ENCODE results near the gene BMP2K.
A peak's percentile ranks its signal among the peaks of the same experiment; 100 is the strongest.

BMP2K gene

DNA sequence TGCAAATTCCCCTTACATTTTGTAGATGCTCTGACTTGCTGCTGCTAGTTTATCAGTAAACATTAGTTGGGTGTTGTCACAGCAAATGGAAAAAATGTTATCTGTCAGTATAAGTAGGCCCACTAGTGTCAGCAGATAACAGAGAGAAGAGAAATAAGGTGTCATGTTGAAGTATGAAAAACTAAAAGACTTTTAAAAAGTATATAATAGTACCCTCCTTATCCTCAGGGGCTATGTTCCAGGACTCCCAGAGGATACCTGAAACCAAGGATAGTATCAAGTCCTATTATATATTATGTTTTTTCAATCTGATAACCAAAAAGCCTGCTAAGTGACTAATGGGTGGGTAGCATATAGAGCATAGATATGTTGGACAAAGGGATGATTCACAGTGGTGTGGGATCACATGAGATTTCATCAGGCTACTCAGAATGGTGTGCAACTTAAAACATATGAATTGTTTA lies 11.6 kb upstream of the BMP2K start:
- DNase-seq (ENCODE audit: low read depth), result no peak

DNA sequence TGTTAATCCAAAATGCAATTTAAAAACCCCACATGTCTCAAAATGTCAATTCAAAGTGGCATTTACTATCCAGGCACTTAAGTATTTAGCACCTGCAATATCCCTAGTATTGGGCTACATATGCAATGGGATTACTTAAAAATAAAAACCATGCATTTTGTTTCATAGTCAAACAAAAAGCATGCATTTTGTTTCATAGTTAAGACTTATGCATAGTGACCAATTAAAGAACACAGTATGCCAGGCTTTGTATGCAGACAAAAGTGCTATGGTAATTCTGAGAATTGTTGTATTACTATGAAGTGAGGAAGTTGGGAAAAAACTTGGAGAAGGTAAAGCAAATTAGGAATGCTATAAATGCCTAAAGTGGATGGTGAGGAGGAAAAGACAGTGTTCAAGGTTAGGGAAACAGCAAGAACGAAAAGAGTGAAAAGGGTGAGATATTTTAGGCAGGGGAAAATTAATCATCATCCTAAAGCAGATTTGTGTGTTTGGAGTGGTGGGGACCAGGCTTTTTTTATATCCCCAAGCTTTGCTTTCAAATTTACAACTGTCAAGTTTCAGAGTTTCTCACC lies 10.6 kb upstream of the BMP2K start:
- DNase-seq (ENCODE audit: low read depth), result no peak

DNA sequence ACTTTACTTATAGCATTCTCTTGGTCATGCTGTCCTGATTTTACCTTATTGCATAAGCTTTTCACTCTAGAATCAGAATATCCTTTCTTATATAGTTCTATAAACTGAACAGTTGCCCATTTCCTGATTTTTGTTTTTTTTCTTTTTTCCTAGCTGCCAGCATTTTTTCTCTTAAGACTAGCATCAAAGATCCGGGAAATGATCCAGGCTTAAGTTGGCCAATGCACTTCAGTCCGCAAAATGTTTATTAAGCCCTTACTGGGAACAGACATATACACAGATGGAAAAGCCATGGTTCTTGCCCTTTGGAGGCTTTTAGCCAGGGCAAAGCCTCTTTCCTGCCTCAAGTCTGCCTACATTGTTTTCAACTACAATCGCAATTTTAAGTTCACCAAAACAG lies 10.1 kb upstream of the BMP2K start:
- no peak for DNase-seq (ENCODE audit: low read depth)

DNA sequence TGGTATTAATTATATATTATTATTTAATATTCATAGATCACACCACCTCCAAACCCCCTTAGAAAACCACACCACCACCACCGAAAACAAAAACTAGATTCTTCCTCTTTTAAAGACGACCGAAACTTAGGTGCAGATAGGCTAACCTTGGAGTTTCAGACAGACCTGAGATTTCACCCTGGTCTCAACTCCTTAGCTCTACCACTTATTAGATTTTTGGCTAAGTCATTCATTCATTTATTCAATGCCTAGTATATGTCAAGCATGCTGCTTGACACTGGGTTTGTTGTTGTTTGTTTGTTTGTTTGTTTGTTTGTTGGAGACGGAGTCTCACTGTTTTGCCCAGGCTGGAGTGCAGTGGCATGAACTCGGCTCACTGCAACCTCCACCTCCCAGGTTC lies 9.5 kb upstream of the BMP2K start:
- no peak for DNase-seq (ENCODE audit: low read depth)

DNA sequence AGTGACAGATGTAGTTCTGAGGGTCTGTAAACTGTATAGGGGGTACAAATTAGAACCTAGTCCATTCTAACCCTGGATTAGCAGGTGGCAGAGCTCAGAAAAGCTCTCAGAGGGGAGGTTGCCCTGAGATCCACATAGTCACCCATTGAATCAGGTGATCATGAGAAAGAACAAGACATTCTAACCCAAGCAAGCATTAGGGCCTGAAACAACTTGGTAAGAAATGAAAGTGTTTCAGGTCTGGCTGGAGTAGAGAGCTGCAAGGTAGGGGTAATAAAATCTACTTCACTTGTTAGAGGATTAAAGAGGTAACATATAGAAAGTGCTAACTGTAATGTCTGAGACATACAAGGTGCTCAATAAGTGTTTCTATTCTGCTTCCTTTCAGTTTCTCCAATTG lies 8.8 kb upstream of the BMP2K start:
- no peak for DNase-seq (ENCODE audit: low read depth)

DNA sequence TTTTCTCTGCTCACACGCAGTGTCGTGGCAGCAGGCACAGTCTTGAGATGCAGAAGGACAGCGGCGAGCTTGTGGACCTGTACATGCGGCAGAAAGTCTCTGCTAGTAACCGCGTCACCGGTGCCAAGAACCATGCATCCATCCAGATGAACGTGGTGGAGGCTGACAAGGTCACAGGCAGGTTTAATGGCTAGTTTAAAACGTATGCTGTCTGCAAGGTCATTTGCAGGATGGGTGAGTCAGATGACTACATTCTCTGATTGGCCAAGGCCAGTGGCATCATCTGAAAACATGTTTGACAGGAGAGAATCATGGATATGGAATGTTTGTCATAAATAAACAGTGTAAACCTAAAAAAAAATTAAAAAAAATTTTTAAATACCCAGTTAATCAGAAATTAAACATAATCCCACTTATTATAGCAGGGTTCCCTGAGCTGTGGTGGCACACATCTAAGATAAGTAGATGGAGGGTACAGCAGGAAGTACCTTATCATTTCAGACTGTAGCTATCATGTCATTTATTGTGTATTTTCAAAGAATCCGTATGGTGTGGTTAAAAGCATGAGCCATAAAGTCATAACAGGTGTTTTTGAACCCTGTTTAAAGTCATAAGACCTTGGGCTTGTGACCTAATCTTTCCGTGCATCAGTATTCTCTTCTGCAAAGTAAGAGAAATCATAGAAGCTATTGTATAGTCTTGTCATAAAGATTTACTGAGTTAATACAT lies 7.5 kb upstream of the BMP2K start:
- no peak for DNase-seq (ENCODE audit: low read depth)

DNA sequence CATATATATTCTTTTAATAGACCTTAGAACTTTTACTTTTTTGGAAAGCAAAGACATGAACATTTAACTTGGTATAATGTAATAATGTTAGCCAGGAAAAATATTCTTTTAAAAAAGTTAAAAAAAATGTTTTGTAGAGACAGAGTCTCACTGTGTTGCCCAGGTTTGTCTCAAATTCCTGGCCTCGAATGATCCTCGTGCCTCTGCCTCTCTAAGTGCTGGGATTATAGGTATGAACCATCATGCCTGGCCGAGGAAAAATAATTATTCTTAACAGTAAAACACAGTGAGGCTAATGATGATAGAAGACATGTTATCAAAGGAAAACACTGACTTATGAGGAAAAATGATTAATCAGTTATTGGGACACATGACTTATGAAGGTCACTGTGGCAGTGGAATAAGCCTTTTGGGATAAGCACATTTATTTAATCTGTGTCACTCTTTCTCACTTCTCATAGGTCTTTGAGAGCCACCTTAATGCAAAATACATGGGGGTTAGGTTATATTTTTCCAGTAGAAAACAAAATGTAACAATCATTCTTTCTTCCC lies 6.0 kb upstream of the BMP2K start:
- no peak for DNase-seq (ENCODE audit: low read depth)

DNA sequence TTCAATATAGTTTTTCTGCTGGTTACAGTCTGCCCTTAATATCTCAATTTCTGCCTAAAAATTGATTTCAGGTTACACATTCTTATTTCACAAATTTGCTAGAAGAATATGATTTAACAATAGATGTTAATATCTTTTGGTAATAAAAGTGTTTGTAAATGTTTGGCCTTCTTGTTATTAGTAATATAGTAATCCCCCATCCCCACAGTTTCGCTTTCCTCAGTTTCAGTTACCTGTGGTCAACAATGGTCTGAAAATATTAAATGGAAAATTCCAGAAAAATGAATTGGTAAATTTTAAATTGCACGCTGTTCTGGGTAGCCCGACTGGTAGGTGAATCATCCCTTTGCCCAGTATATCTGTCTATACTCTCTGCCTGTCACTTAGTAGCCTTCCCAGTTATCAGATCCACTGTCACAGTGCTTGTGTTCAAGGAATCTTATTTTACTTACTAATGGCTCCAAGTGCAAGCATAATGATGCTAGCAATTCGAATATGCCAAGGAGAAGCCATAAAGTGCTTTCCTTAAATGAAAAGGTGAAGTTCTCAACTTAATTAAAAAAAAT lies 3.5 kb upstream of the BMP2K start:
- DNase-seq (ENCODE audit: low read depth), result no peak

DNA sequence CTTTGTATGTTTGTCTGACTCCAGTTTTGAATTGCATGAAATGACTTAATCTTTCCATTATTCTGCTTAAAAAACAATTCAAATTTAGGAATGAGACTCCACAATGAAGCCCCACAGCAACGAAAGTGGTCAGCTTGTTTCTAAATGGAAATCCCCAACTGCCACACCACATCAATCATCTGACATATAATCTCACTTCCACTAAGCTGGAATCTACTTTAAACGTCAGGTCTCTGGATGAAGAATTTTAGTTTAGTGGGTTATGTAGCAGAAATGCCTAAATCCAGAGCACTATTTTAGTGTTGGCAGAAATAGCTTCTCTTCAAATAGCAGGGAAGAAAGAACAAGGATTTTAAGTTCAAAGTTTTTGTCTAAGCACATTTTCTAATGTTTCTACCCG lies 1.7 kb upstream of the BMP2K start:
- no peak for DNase-seq (ENCODE audit: low read depth)

DNA sequence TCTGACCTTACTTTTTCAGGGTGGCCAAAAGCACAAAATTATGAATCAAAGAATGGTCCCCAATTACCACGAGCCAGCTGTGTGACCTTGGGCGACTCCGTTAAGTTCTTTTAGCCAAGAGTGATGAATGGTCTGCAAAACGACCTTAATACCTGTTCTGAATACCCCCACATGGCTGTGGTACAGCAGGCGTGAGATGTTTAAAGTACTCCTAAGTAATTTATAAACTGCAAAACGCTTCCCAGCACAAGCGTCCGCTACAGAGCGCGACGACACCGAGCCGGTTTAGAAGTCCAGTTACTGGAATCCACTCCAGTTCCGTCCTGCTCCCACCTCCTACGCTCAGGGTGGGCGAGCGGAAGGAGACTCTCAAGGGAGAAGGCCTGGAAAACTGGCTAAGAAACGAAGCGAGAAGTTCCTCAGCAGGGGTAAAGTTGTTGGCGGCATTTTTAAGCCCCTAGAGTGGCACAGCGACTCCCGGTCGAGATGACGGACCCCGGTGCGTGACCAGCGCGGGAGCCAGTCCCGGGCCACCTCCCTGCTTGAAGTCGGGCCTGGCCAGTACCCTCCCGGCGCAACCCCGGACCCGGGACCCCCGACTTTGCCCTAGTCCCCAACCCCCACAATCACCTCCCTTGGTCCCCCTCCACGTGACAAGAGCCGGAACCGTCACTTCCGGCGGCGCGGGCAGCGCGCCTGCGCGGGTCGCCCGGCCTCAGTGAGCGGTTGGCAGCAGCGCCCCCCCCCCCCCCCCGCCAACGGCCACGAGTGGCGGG lies 659 bp upstream of the BMP2K start:
- DNase-seq (ENCODE audit: low read depth), result peak; percentile 75

DNA sequence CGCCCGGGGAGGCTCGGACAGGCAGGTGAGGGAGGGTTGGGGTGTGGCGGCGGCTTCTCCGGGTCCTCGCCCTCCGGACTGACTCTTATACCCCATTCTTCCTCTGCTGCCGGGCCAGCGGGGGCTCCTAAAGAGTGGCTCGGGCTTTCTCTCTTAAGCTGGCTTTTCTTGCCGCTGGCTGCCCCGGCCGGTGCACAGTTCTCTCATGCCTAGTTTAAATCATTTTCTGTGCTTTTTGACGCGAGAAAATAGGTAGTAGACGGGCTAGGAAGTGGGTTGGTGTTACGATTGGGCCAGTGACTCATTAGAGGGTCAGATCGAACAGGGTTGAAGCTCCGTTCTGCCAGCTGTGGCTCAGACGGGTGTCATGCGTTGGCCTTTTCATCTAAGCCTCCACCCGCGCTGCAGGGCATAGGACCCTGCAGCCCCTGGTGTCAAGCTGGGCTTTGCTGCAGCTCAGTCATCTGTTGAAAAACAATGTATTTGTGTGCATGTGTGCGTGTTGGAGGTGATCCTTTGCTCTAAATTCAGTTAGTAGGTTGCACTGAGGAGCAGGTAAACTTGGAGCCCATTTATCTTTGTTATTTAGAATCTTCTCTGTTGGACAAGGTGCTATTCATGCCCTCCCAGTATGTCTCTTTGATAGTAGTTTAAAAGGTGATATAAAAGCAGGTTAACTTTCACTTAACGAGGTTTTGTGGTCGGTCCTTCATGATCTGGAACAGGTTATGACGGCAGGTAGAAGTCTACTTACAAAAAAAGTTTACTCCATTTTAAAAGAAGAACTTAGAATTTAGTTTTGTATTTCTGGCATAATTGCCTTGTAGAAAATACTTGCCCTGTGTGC lies 802 bp downstream of the BMP2K start:
- DNase-seq (ENCODE audit: low read depth), result peak; percentile 35

DNA sequence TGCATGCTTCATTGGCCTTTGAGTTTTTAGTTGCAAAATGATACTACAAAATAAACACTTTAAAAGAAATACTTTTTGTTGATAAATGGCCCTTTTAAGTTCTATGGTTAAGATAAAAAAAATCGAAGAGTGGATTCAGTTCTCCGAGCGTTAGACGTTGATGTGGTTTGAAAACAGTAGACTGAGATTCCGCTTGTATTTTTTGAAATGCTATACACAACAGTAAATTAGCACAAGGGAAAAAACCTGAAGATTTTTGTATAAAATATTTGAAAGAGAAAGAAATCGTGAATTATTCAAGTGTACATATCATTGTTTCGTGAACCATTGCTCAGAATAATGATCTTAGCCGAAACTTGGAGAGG lies 1.4 kb downstream of the BMP2K start:
- no peak for DNase-seq (ENCODE audit: low read depth)

DNA sequence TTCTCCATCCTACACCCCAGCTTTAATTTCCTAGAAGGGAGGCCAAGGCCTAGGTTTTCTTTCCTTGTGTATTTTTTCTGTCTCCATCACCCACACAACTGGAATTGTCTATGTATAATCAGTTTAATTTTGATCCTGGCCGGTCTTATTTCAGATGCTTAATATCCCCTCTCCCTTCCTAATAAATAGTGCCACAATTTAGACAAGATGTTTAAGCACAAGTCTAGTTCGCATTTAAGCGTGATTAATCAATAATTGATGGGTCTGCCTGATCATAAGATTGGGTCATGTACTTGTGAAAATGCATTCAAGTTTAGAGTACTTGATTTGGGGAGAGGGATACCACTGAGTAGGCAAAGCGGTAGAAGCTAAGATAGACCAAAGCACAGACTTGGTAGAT lies 2.4 kb downstream of the BMP2K start:
- no peak for DNase-seq (ENCODE audit: low read depth)

DNA sequence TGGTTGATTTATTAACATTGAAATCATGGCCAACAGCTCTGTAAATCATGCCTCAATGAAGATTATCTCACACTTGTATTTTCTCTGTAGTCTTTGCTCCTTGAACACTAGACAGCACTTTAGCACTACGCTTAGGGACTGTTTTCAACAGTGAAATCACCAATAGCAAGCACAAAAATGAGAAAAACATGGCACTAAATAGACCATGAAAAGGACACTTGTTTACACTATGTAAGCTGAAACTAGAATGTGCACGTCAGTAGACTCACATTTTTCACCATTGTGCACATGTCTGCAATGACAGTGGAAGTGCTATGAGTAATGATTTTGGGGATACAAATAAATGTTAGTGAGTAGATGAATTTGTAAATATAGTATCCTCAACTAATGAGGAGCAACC lies 3.1 kb downstream of the BMP2K start:
- no peak for DNase-seq (ENCODE audit: low read depth)

DNA sequence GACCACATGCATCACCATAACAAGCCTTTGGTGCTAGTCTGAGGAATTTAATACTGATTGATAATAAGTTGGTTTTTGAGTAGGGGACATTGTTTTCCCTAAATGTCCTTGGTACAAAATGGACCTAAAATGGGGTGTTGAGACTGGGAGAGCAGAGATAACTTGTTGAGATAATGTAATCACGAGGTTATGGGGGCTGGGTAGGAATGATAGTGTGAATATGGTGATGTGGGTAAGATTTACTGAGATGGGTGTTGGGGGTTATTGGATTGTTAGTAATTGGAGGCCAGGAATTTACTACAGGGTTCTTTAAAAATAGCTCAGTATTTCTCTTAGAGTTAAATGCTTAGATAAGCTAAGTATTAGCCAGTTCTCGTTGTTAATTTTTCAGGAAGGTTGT lies 3.9 kb downstream of the BMP2K start:
- no peak for DNase-seq (ENCODE audit: low read depth)

DNA sequence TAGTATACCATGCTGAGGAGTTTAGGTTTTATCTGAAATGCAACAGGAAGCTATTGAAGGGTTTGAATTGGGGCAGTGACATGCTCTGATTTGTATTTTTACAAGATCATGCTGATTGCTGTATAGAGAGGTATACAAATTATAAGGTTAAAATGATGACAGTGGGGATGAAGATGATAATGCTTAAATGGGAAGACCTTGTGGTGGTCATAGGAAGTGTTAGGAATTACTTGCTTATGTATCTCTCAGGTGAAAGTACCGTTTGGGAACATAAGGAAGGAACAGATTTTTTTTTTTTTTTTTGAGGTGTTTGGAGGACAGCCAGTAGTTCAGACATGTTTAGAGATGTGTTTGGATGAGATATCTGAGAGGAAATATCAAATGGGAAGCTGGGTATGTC lies 5.0 kb downstream of the BMP2K start:
- DNase-seq (ENCODE audit: low read depth), result no peak

DNA sequence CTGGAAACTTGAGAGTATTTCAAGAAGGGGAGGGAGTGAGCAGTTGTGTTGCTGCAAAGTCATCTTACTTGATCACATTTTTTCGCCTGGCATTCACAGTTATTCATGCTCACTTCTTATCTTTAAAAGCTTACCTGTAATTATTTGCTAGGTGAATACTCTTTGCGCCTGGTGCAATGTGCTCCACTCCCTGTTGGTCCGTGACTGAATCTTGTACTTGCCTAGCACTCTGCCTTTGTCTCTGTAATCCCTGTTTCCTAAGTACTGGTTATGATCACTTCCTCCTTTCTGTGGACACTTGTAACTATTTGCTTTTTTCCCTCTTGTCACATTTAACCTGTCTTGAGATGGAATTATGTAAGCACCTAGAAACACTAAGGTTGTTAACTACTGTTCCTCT lies 5.8 kb downstream of the BMP2K start:
- no peak for DNase-seq (ENCODE audit: low read depth)

DNA sequence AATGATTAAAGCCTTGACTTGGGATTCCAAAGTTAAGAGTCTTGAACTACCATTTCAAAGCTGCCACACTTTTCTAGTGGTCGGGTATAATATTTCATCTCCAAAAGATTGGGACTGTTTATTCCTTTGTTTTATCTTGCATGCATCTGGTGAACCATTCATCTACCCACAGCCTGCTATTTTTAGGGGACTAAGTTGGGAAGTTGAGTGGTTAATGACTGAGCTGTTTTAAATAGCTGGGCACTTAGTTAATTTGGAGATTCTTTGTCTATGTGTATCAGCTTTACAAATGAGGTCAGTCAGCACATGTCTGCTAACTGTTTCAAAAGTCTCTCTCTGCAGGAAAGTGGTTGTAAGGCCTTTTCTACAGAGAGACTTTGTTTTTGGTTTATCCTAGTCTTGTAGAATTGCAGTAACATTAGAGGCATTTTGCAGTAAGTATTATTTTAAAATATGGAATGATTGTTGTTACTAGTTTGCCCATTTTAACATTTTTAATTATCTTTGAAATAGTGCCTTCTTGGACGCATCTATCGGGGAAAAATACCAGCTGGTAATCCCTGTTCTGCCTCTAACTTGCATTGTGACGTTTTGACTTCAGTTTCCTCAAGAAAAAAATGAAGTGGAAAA lies 8.2 kb downstream of the BMP2K start:
- no peak for DNase-seq (ENCODE audit: low read depth)

DNA sequence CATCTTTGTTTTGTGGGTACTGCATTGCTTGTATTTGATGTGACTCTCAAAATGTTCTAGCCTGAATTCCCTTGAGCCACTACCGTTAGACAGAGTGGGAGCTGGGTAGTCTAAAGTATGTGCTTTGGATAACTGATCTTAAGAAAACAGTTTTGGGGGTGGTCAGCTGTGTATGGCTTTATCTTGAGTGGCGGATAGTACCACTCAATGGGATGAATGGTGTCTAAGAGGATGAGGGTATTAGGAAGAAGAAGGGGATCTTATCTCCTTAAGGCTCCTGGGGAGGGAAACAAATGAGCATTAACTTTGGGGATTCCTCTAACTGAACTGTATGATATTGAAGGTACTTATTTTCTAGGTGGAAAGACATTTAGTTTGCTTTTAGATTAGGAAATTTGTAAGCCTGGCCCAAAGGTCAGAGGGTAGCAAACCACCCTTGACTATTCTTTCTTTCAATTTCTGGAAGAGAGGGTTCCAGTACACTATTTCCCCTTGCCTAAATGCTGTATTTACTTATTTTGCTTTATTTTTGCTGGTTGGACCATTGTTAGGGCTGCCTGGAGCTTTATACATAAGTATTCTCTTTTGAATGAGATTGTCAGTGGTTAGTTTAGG lies 11.3 kb downstream of the BMP2K start:
- DNase-seq (ENCODE audit: low read depth), result no peak

DNA sequence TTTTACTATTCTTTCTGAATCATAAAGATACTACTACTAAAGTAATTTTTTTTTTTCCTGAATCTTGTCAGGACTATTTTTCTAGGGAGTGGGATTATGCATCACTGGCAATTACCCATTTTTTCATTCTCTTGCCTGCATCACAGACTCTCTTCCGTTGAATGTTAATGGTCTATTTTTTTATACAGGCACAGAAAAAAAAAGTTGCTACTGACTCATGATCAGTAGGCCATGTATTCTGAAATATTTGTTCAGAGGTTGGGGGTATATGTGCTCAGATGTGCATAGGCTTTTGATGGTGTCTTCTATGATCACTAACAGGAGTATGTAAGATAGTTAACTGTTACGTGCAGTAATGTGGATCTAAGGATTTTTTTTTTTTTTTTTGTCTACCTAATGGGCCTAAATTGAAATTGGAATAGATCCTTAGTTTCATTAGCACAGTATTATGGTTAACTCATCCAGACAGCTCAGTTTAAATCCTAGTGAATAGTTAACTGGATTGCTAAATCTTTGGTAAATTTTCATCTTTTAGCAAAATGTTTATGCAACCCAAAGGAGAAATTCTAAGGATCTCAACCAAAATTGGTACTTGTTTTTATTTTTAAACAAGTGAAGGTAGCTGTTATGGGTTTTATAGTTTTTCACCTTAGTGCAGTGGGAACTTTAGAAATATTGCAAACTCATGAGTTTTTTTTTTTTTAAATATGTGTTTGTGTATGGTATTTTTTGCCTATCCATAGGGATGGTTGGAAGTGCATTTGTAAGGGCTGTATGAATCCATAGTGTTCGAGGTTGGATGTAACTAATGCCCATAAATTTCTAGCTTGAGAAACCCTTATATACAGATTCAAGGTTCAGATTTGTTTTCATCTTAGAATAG lies 12.1 kb downstream of the BMP2K start:
- no peak for DNase-seq (ENCODE audit: low read depth)

Data from activated gamma-delta T cell treated with anti-CD3 and anti-CD28 coated beads, Interleukin-2, amount 50 U/mL, for 16 hours (primary cell).